ENCODE results near the gene CPLANE2. TPM values are rescaled to one million over a fixed set of nuclear protein-coding genes. Genes with fewer than 3 reads are reported as not detected.

CPLANE2 gene
- total RNA-seq, 3 donors from 2014 or later (not counting 1 experiment from before 2014, with no cell fraction given) = 7.6 to 10.8 (median 8.3) TPM

DNA sequence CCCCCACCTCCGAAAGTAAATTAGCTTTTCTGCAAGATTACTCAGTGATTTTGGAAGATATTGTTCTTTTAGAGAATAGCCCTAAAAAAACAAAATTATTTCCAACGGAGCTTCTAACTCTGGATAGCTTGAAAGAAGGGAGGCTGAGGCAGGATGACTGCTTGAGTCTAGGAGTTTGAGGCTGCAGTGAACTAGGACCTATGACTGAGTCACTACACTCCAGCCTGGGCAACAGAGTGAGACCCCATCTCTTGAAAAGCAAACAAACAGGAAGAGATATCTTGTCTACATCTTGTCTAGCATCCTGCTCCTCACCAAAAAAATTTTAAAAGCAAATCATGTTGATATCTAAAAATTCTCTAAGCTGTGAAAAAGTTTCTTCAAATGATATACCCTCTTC lies 42.2 kb upstream of the CPLANE2 start:
- Mint-ChIP-seq H3K9me3 (no peaks in the 10 kb centered on the region), H3K27ac (peak overlapping the region in 1 of 2 donors; percentile 8), H3K36me3 (no peaks in the 10 kb centered on the region), H3K4me3 (no peak overlapping the region), H3K27me3 (ENCODE audit: low read depth in 2 of 2) (no peaks in the 10 kb centered on the region), H3K4me1 (peaks cover 4% of the 10 kb centered on the region in 2 donors)
- no peak for DNase-seq
- H3K36me3 ChIP-seq (ENCODE audit: control insufficient read depth, insufficient read depth, low read length) = no peaks in the 10 kb centered on the region
- TF ChIP-seq, protein P1, sequence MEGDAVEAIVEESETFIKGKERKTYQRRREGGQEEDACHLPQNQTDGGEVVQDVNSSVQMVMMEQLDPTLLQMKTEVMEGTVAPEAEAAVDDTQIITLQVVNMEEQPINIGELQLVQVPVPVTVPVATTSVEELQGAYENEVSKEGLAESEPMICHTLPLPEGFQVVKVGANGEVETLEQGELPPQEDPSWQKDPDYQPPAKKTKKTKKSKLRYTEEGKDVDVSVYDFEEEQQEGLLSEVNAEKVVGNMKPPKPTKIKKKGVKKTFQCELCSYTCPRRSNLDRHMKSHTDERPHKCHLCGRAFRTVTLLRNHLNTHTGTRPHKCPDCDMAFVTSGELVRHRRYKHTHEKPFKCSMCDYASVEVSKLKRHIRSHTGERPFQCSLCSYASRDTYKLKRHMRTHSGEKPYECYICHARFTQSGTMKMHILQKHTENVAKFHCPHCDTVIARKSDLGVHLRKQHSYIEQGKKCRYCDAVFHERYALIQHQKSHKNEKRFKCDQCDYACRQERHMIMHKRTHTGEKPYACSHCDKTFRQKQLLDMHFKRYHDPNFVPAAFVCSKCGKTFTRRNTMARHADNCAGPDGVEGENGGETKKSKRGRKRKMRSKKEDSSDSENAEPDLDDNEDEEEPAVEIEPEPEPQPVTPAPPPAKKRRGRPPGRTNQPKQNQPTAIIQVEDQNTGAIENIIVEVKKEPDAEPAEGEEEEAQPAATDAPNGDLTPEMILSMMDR (IDR thresholded peaks at IDR 0.05) = no peak
- no peak for ATAC-seq
- no peaks in the 10 kb centered on the region for H3K27me3 ChIP-seq (ENCODE audit: control insufficient read depth, insufficient read depth, low read length)
- H3K27ac ChIP-seq (ENCODE audit: low read length) = no peak overlapping the region
- 60% methylated on average over 1 of the region's 2 CpGs for WGBS (ENCODE audit: insufficient coverage)
- intact Hi-C loops (cut with micrococcal nuclease) = no loop called here
- H3K9me3 ChIP-seq (ENCODE audit: control insufficient read depth, insufficient read depth, low read length) = no peaks in the 10 kb centered on the region
- no peaks in the 10 kb centered on the region for H3K4me1 ChIP-seq (ENCODE audit: control insufficient read depth, insufficient read depth, low read length)
- no peak overlapping the region for H3K4me3 ChIP-seq (ENCODE audit: low read length)

GRCh38 chr1:16276302-16277030 lies 39.5 kb upstream of the CPLANE2 start:
- no peaks in the 10 kb centered on the region for H3K4me1 ChIP-seq (ENCODE audit: control insufficient read depth, insufficient read depth, low read length)
- H3K9me3 ChIP-seq (ENCODE audit: control insufficient read depth, insufficient read depth, low read length) = no peaks in the 10 kb centered on the region
- no peak overlapping the region for H3K27ac ChIP-seq (ENCODE audit: low read length)
- Mint-ChIP-seq H3K4me3 (no peak overlapping the region), H3K27me3 (ENCODE audit: low read depth in 2 of 2) (no peaks in the 10 kb centered on the region), H3K27ac (peak overlapping the region in 1 of 2 donors; percentile 34), H3K4me1 (peaks cover 17 to 19% of the 10 kb centered on the region in 2 donors), H3K36me3 (no peaks in the 10 kb centered on the region), H3K9me3 (no peaks in the 10 kb centered on the region)
- 98% methylated on average over 5 of the region's 6 CpGs for WGBS (ENCODE audit: insufficient coverage)
- no peaks in the 10 kb centered on the region for H3K36me3 ChIP-seq (ENCODE audit: control insufficient read depth, insufficient read depth, low read length)
- intact Hi-C loops (cut with micrococcal nuclease) = no loop called here
- no peaks in the 10 kb centered on the region for H3K27me3 ChIP-seq (ENCODE audit: control insufficient read depth, insufficient read depth, low read length)
- TF ChIP-seq, protein P1 (IDR thresholded peaks at IDR 0.05) = no peak
- ATAC-seq (no peak), DNase-seq (no peak)
- no peak overlapping the region for H3K4me3 ChIP-seq (ENCODE audit: low read length)

DNA sequence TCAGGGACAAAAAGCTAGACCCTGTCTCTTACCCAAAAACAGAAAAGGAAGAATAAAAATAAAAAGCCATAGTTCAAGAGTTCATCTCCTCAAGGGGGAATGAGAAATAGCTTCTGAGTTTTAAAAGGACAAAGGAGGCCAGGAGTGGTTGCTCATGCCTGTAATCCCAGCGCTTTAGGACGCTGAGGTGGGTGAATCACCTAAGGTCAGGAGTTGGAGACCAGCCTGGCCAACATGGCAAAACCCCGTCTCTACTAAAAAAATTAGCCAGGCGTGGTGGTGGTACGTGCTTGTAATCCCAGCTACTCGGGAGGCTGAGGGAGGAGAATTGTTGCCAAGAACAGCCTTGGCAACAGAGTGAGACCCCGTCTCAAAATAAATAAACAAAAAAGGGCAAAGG lies 38.6 kb upstream of the CPLANE2 start:
- H3K4me1 Mint-ChIP-seq = peaks cover 17 to 26% of the 10 kb centered on the region in 2 donors
- H3K4me1 ChIP-seq (ENCODE audit: control insufficient read depth, insufficient read depth, low read length) = no peaks in the 10 kb centered on the region
- intact Hi-C loops (cut with micrococcal nuclease) = no loop called here
- H3K36me3 ChIP-seq (ENCODE audit: control insufficient read depth, insufficient read depth, low read length) = no peaks in the 10 kb centered on the region
- no peak overlapping the region for H3K27ac ChIP-seq (ENCODE audit: low read length)
- no peaks in the 10 kb centered on the region for H3K9me3 ChIP-seq (ENCODE audit: control insufficient read depth, insufficient read depth, low read length)
- H3K27ac Mint-ChIP-seq = no peak overlapping the region
- TF ChIP-seq, protein P1 (IDR thresholded peaks at IDR 0.05) = no peak
- ATAC-seq = no peak
- no peaks in the 10 kb centered on the region for H3K36me3 Mint-ChIP-seq
- no peaks in the 10 kb centered on the region for H3K27me3 ChIP-seq (ENCODE audit: control insufficient read depth, insufficient read depth, low read length)
- no peak overlapping the region for H3K4me3 ChIP-seq (ENCODE audit: low read length)
- no peak for DNase-seq
- H3K4me3 Mint-ChIP-seq = no peak overlapping the region
- 98% methylated on average over 7 of the region's 7 CpGs for WGBS (ENCODE audit: insufficient coverage)
- no peaks in the 10 kb centered on the region for H3K27me3 Mint-ChIP-seq (ENCODE audit: low read depth in 2 of 2)
- H3K9me3 Mint-ChIP-seq = no peaks in the 10 kb centered on the region

DNA sequence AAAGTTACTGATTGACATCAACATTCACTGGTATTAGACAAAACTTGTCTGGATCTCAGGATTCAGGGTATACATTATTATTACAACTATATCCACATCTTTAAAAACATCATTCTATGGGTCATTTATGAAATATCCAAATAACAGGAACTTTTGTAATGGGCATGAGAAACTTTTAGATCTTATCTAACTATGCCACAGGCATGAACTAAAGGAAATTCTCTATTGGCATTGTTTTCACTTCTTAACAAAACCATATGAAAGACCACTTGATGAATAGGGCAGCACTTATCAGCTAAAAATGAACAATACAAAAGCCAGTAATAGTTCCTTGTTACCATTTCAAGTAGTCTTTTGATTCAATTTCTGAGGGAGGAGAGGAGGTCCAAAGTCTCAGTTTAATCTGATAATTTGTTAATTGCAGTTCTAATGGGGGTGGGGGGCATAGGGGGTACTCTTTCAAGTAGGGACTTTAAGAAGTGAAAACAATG lies 30.8 kb upstream of the CPLANE2 start:
- H3K27ac Mint-ChIP-seq = peak overlapping the region in 1 of 2 donors; percentile 53
- no peak overlapping the region for H3K4me3 Mint-ChIP-seq
- no peaks in the 10 kb centered on the region for H3K4me1 ChIP-seq (ENCODE audit: control insufficient read depth, insufficient read depth, low read length)
- no peaks in the 10 kb centered on the region for H3K9me3 Mint-ChIP-seq
- no peaks in the 10 kb centered on the region for H3K36me3 Mint-ChIP-seq
- ATAC-seq = no peak
- no peaks in the 10 kb centered on the region for H3K9me3 ChIP-seq (ENCODE audit: control insufficient read depth, insufficient read depth, low read length)
- DNase-seq = no peak
- no peaks in the 10 kb centered on the region for H3K27me3 Mint-ChIP-seq (ENCODE audit: low read depth in 2 of 2)
- intact Hi-C loops (cut with micrococcal nuclease) = no loop called here
- H3K36me3 ChIP-seq (ENCODE audit: control insufficient read depth, insufficient read depth, low read length) = no peaks in the 10 kb centered on the region
- H3K27ac ChIP-seq (ENCODE audit: low read length) = no peak overlapping the region
- TF ChIP-seq, protein P1 (IDR thresholded peaks at IDR 0.05) = no peak
- no peak overlapping the region for H3K4me3 ChIP-seq (ENCODE audit: low read length)
- no peaks in the 10 kb centered on the region for H3K27me3 ChIP-seq (ENCODE audit: control insufficient read depth, insufficient read depth, low read length)
- H3K4me1 Mint-ChIP-seq = peaks cover 16 to 31% of the 10 kb centered on the region in 2 donors
